Measurements from ENCODE around the gene GALNTL6. TPM values are rescaled to one million over a fixed set of nuclear protein-coding genes. Genes with fewer than 3 reads are reported as not detected.
A peak's percentile ranks its signal among the peaks of the same experiment; 100 is the strongest.

Gene GALNTL6
- polyA plus RNA-seq, 4 donors, result 0.86 to 2.8 (median 1.1) TPM

DNA sequence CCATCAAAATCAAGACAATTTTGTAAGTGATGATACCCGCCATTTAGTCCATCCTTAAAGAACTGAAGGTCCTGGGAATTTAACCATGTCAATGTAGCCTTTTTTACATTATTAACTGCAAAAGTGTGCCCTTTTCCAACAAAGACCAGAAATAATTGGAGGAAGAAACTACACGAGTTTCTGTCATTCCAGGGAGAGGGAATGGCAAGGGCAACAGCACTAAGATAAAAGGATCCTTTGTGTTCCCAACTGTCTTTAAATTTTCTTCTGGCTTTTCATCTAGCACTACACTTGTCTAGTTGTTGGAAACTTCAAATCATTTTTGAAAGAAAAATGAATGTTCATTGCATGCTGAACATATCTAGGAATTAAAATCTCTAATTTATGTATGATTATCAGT, 286.2 kb downstream of the GALNTL6 start:
- no peak for DNase-seq (ENCODE audit: low read depth in 4 of 4, low spot score in 3 of 4)

DNA sequence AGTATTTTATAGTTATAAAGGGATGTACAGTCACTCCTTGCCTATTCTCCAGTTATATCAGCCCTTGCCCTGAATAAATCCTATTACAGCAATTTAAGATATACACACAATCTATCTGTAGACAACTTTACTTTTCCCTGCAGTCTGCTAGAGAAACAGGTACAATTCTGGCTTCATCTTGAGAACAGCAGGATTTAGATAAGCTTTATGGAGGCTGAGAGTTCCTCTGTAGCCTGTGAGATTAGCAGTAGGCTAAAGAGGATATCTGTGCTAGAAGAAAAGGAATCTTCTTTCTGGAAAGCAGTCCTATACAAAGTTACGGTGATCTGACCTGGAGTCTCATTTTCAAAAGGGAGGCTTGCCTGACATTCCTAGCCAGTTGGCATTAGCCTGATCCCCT, 290.3 kb downstream of the GALNTL6 start:
- no peak for DNase-seq (ENCODE audit: low read depth in 4 of 4, low spot score in 3 of 4)

DNA sequence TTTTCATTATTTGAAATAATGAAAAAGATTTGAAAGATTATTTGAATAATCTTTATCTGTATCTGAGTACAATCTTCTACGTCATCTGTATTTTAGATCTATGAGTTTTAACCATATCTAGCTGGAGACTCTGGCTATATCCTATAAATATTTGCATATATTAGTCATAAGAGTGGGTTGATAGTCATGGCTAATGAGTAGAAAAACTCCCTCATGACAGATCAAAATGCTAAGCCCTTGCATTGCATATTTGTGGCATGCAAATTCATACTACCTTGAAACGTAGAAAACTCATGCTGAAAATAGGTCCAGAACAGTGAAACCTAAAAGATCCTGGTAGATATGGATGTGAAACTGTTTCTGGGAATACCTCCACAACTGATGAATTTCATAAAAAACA, 291.3 kb downstream of the GALNTL6 start:
- DNase-seq (ENCODE audit: low read depth in 4 of 4, low spot score in 3 of 4), result no peak

DNA sequence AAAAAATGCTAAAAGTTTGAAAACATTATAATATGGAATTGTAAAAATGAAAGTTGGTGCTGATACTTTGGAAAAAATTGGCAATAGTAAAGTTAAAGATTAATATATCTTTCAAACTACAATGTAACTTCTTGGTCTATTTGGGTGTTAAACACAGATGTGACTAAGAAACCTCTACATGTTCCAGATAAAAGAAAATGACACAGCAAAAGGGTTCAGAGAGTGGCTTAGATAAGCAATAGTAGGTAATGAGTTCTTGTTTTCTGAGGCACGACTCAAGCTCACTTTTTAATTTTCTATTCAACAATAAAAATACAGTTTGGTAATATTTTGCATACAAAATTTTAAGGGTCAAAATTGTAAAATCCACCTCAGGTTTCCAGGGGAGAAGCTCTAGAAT, 292.7 kb downstream of the GALNTL6 start:
- no peak for DNase-seq (ENCODE audit: low read depth in 4 of 4, low spot score in 3 of 4)

DNA sequence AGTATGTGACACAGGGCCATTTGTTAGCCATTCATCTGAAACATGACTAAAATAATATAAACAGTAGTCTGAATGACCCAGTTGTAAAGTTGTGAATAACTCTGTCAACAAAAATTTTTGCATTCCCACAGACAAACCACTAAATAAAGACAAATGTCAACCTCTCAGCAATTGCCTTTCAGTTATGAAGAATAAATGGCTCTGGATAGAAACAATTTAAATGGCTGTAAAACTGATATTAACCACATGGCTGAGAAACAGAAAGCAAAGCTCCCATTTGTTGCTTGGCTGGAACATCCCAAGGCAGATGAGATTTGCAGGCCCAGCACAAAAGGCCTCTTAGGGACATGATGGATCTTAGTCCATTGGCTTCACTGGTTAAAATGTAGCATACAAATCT, 296.3 kb downstream of the GALNTL6 start:
- DNase-seq (ENCODE audit: low read depth in 4 of 4, low spot score in 3 of 4), result peak in 2 of 4 donors; percentile 2

DNA sequence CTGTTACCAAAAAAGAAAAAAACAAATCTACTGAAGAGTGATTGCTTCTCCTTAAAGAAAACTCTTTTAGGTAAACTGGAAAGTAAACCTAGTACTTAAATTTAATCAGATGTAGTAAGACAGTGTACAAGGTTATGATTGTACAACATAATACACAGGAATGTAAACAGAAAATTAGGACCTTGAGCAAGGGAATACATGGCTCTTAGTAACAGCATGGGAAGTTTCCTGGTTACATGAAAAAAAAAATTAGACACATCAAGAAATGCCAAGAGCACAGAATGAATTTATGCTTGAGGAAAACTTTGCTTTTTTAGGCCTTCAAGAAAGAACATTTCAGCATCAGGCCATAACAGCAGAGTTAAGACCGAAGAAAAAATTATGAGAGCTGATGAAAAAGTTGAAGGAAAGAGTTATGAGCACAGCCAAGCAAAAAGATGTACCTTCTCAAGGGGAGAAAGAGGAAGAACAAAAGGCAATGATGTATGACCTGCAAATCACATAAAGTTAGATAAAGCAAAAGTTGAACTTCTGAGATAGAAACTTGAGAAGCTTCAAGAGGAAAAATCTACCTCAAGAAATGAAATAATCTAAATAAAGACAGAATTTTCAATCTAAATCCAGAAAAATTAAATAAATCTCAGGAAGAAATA, 311.6 kb downstream of the GALNTL6 start:
- no peak for DNase-seq (ENCODE audit: low read depth in 4 of 4, low spot score in 3 of 4)

DNA sequence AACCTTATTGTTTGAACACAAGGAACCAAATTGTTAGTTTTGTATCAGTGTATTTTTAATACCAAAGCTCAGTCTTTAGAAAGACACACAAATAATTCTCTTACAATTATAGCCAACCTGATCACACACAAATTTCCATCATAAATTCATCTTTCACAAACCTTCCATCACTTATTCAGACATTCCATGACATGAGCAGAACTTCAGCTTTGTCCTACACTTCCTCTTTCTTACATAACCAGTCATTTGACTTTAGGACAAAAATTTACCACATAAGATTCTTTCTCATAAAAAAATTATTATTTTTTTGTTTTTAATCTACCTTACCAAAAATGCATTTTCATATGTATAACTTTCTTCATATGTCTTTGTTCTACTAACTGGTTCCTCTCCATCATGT, 312.2 kb downstream of the GALNTL6 start:
- DNase-seq (ENCODE audit: low read depth in 4 of 4, low spot score in 3 of 4), result no peak

DNA sequence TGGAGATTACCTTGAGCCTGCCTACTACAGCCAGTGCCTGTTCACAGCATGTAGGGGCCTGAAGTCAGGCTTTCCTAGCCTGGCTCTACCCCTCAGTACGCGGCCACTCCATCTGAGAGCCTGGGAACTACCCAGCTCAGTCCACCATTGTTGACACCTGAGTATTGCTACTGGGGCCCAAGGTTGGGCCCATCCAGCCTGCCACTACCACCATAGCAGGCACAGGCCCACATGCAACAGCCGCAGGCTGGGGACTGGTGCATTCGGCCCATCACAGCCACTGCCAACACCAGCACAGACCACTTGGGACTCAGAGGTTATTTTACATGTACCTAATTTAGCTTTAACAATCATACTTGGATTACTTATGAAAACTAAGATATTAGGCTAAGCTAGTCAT, 314.0 kb downstream of the GALNTL6 start:
- DNase-seq (ENCODE audit: low read depth in 4 of 4, low spot score in 3 of 4), result no peak

DNA sequence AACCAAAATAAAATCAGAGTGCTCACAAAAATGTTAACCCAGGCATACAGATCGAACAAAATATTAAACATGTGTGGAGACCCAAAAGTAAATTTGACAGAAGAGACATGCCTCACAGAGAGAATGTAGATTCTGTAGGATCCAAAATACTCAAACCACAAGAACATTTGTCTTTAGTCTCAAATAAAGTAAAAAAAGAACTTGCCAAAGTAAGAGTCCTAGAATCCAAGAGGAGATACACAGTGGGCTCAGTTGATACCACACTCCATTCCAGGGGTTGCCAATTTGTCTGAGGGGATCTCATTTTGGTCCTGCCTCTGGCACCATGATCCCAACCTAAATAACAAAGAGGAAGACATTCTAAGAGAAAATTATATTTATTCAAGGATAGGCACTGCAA, 316.4 kb downstream of the GALNTL6 start:
- DNase-seq (ENCODE audit: low read depth in 4 of 4, low spot score in 3 of 4), result no peak

DNA sequence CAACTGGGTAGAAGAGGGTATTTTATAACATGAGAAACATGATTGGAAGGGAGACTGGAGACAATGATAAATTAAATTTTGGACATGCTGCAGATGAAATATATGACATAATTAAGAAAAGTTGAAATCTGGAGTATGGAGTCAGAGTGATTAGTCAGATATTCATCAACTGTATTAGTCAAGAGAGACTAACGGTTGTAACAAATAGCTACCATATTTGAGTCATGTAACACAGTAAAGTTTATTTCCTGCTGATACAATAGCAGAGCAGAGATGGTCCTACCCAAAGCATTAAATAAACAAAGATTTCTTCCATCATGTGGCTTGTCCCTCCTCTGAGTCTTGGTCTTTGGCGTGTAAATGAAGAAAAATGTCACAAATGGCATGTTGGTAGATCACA, 321.3 kb downstream of the GALNTL6 start:
- DNase-seq (ENCODE audit: low read depth in 4 of 4, low spot score in 3 of 4), result no peak

DNA sequence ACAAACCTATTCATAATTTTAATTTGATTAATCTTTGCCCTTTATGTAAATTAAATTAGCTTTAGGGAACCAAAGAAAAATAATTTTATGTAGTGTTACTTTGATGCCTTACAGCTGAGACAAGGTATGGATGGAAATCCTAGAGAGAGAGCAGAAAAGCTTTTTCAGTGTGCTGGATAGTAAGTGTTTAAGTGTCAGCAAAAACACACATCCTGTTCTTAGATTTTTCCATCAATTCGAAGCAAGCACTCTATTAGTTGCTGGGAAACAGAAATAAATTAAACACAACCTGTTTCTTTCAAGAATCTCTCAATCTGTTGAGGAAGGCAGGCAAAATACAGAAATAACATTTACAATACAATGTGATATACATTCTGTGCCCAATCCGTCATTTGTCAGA, 327.8 kb downstream of the GALNTL6 start:
- DNase-seq (ENCODE audit: low read depth in 4 of 4, low spot score in 3 of 4), result no peak

DNA sequence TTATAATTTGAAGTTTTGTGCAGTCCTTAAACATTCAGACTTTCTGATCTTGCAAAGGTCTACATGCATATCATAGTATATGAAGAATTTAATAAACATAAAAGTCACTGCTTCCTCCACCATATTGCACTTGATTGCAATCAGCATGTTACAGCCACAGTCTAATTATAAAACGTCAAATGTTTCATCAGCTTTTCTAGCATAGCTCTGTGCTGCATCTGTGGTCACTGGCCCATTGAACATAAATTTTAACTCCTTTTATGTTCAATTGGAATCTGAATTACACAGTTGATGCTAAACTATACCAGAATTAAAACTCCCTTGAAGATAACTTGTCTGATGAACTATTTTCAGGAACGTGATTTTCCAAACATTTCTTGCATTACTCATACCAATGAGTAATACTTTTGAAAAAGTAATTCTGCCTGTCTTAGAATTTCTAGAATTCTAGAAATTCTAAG, 329.1 kb downstream of the GALNTL6 start:
- DNase-seq (ENCODE audit: low read depth in 4 of 4, low spot score in 3 of 4), result no peak

DNA sequence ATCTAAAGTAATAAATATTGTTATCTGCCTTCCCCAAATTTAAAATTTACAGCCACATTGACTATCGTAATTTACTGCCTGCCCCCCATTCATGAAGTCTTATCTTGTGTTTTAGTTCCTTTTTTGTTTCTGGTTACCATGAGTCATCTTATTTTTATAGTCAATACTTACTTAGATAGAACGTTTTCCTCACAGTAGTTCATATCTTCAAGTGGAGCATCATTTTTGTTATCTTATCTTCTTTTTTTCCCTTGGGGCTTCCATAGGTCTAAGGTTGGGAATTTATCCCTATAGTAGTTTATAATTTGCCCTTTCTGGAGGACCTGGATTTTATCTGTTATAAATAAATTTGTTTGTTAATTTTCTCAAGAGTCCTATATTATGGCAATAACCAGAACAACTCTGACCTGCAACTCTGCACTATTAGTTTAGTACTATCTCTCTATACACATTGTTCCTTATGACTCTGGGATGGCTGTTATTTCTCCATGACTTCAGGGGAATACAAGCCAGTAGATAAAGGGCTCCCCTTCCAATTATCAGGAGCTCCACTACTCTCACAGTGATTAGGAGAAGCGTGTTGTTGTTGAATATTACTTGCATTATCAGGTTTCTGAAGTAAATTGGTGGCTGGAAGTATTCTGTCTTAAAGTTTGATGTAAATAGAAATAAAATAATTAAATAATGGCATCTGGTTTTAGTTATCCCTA, 330.6 kb downstream of the GALNTL6 start:
- no peak for DNase-seq (ENCODE audit: low read depth in 4 of 4, low spot score in 3 of 4)

DNA sequence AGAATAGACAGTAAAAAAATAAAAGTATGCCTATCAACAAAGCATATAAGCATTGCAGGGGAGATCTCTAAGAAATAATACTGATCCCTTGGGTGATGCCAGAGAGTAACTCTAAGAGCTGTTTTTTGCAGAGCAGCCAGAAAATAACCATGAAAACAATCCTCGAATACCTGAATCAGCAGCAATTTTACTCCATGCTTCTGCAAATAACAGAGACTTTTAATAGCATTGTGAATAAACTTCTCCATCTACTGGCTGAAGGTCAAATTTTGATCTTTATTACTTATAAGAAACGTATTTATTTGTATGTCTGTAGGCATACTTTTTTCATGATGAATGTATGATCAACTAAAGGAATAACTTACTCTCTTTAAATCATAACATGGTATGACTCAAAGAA, 334.5 kb downstream of the GALNTL6 start:
- no peak for DNase-seq (ENCODE audit: low read depth in 4 of 4, low spot score in 3 of 4)

DNA sequence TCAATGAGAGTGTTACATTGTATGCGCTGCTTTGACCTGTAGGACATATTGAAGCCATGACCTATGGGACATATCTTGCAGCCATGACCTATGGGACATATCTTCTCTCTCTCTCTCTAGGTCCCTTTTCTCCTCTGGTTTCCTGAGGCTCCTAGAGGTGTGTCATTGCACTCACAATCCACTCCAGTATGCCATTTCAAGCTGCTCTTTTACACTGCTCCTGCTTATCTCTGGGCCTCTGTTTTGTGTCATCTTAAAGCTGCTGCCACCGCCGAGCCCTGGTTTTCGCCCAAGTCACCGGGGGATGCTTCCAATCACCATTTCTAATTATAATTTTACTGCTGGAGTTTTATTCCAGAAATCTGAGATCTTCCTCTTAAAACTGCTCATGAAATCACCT, 336.1 kb downstream of the GALNTL6 start:
- DNase-seq (ENCODE audit: low read depth in 4 of 4, low spot score in 3 of 4), result no peak

DNA sequence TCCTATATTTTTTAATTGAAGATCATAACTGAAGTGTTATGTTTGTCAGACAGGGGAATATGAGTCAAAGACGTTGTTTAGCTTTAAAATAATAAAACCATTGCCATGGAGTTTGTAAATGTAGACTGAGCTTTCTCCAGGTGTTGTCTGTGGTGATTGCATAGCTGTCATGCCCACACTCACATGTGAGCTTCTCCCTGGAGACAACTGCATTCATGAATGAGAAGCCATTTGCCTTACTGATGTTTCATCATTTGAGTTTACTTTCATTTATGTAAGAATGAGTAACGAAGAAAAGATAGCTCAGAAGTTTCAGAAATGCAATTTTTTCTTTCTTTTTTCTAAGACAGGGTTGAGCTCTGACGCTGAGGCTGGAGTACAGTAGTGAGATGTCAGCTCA, 339.1 kb downstream of the GALNTL6 start:
- DNase-seq (ENCODE audit: low read depth in 4 of 4, low spot score in 3 of 4), result no peak

DNA sequence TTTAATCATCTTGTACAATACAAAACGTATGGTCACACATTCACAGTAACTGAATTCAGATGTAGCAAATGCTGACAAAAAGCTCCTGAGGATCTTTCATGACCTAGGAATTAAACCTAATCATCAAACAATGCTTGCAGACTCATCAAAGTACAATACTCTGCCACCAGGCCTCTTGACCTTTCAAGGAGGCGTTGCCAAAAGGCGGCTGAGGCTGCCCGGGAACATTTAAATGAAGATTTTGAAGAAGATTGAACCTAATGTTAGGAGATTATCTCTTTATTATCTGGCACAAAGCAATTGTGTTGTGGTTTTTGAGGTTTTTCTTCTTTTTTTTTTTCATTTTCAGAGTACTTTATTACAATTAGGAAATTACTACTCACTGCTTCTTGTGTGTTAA, 340.5 kb downstream of the GALNTL6 start:
- no peak for DNase-seq (ENCODE audit: low read depth in 4 of 4, low spot score in 3 of 4)

DNA sequence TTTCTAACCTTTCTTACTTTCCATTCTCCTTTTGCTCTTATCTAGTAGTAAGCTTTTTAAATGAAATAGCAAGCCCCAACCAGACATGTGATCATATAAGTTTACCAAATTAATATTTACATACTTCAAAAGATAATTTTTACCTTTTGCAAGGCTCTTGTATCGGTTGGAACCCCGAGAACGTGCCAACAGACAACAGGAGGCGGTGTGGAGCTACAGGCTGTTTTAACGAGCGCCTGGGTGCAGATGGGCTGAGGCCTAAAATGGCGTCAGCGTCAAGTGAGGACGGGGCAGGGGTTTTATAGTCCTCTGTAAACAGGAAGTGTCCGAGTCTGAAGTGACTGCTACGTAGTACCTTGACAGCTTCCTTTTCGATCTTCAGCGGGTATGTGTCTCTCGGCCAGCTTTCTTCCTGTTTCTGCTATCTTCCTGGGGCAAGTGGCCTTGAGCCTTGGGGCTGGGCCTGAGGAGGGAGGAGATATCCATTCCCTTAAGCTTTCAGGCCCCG, 342.7 kb downstream of the GALNTL6 start:
- DNase-seq (ENCODE audit: low read depth in 4 of 4, low spot score in 3 of 4), result no peak

DNA sequence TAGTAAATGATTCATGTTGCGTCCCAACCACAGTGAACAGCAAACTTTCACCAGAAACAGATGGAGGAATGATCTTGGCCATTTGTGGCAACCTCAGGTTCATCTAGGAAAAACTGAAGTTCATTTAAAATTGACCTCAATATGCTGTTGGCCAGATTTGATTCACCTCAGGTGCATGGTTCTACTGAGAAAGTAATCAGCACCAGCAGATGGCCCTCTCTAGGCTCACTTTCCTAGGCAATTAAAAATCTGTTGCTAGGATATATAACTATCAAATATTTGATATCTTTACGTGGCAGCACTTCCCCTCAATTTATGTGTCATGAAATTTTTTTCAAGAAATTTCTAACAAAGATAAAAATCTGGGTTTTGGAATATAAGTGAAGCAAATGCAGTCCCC, 344.7 kb downstream of the GALNTL6 start:
- DNase-seq (ENCODE audit: low read depth in 4 of 4, low spot score in 3 of 4), result no peak

DNA sequence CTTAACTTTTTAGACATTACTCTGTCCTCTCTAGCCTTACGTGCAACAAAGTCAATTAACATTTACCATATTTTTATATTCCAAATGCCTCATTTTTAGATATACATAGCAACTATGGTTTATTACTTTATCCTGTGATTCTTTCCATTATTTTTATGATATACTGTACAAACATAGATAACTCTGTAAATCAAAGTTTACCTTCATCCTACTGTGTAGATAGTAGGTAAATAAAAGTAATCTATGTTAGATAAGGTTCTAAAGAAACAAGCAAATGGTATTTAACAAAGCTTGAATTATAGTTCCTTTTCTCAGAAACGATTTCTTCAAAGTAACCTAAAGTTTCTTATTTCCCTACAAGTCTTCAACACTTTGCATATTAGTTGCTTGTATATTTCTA, 350.0 kb downstream of the GALNTL6 start:
- DNase-seq (ENCODE audit: low read depth in 4 of 4, low spot score in 3 of 4), result no peak

DNA sequence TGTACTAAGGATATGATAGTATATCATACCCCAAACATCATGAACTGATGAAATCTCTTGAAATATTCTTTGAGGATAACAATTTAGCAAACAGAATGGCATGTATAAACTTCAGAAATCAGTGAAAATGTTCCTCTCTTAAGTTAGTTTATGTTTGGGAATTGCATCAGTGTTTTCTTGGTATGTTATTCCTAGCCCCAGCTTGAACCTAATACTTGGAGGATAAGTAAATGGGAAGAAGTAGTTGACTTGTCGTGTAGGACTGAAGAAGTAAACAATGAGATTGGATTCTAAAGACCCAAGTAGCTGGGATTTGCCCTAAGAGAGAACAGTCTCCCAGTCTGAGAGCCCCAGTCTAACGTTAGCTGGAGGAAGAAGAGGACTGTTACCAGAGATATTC, 355.7 kb downstream of the GALNTL6 start:
- DNase-seq (ENCODE audit: low read depth in 4 of 4, low spot score in 3 of 4), result no peak

DNA sequence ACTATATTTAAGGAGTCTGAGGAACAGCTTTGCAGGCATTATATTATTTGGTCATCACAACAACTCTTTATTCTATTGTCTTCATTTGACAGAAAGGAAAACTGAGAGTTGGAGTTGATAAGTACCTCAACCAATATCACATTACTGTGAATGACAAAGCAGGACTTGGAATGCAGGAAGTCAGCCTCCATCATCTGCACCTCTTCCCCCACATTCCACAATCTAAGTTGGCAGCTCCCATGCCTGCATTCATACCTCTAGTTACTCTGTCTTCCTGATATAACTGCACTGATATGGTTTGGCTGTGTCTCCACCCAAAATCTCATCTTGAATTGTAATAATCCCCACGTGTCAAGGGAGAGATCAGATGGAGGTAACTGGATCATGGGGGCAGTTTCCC, 356.7 kb downstream of the GALNTL6 start:
- no peak for DNase-seq (ENCODE audit: low read depth in 4 of 4, low spot score in 3 of 4)

Measured in right renal pelvis (tissue), 4 donors.